Mesenchymal stem cell (in vitro differentiated cells and primary cell): ENCODE data around the gene CXADR.
A peak's percentile ranks its signal among the peaks of the same experiment; 100 is the strongest.
"Not testable (repeated sequence)": the region's sequence is repeated elsewhere in the genome, so short reads cannot be mapped to it uniquely, and the experiment has no call there.

Source experiments
- DNase-seq: peaks from one replicate; pipeline ENCODE4 v3.0.0-alpha.2; 2013
- H2AFZ ChIP-seq: one replicate; pipeline ENCODE4 v1.6.1; 2013; ENCODE audit warnings: low read depth, mild to moderate bottlenecking, control low read depth, inconsistent platforms, low read length, moderate library complexity
- H2AK5ac ChIP-seq: 2 replicates; pipeline ENCODE4 v1.6.1; 2013; ENCODE audit warnings: low read length, moderate library complexity, mild to moderate bottlenecking, inconsistent platforms; ENCODE audit not compliant: severe bottlenecking
- H2BK120ac ChIP-seq: one replicate; pipeline ENCODE4 v1.6.1; 2013; ENCODE audit warnings: low read depth, mild to moderate bottlenecking, inconsistent platforms, low read length, moderate library complexity
- H2BK12ac ChIP-seq, 2 experiments: one replicate each; pipeline ENCODE4 v1.6.1; 2013; ENCODE audit warnings: inconsistent platforms in 2 of 2, low read length in 2 of 2, mild to moderate bottlenecking in 2 of 2, moderate library complexity in 2 of 2, control low read depth in 1 of 2
- H2BK15ac ChIP-seq: one replicate; pipeline ENCODE4 v1.6.1; 2013; ENCODE audit warnings: mild to moderate bottlenecking, low read depth, inconsistent platforms; ENCODE audit not compliant: poor library complexity, severe bottlenecking
- H2BK5ac ChIP-seq: 2 replicates; pipeline ENCODE4 v1.6.1; 2013; ENCODE audit warnings: low read depth, mild to moderate bottlenecking, low read length, control low read depth, inconsistent platforms; ENCODE audit not compliant: poor library complexity, severe bottlenecking
- H3K14ac ChIP-seq, 2 experiments: one replicate each; pipeline ENCODE4 v1.6.1; 2013; ENCODE audit warnings: inconsistent platforms in 2 of 2, low read length in 2 of 2, control low read depth in 1 of 2, mild to moderate bottlenecking in 1 of 2, moderate library complexity in 1 of 2
- H3K18ac ChIP-seq, 2 experiments: one replicate each; pipeline ENCODE4 v1.6.1; 2013; ENCODE audit warnings: inconsistent platforms in 2 of 2, low read length in 2 of 2, control low read depth in 1 of 2, low read depth in 1 of 2, mild to moderate bottlenecking in 1 of 2
- H3K23ac ChIP-seq, 2 experiments: one replicate each; pipeline ENCODE4 v1.6.1; 2013; ENCODE audit warnings: inconsistent platforms in 2 of 2, low read length in 2 of 2, mild to moderate bottlenecking in 2 of 2, moderate library complexity in 2 of 2, control low read depth in 1 of 2
- H3K27ac ChIP-seq: 2 replicates; pipeline ENCODE4 v1.5.1; 2013; ENCODE audit warnings: mild to moderate bottlenecking, moderate library complexity, low read length, control low read depth, inconsistent platforms; ENCODE audit not compliant: poor library complexity, severe bottlenecking
- H3K27me3 ChIP-seq, 2 experiments: 2 replicates each; pipeline versions ENCODE4 v1.6.1 to v1.7.0; 2013; ENCODE audit warnings: low read length in 2 of 2, mild to moderate bottlenecking in 2 of 2, moderate library complexity in 2 of 2, control low read depth in 1 of 2, inconsistent platforms in 1 of 2; ENCODE audit not compliant: control insufficient read depth in 1 of 2, insufficient read depth in 1 of 2
- H3K36me3 ChIP-seq, 2 experiments: 2 replicates each; pipeline versions ENCODE4 v1.6.1 to v1.7.0; 2013; ENCODE audit warnings: low read length in 2 of 2, control low read depth in 1 of 2, inconsistent platforms in 1 of 2, low read depth in 1 of 2, mild to moderate bottlenecking in 1 of 2; ENCODE audit not compliant: insufficient read depth in 2 of 2, control insufficient read depth in 1 of 2
- H3K4ac ChIP-seq, 2 experiments: one replicate each; pipeline ENCODE4 v1.6.1; 2013; ENCODE audit warnings: inconsistent platforms in 2 of 2, low read length in 2 of 2, mild to moderate bottlenecking in 2 of 2, moderate library complexity in 2 of 2, control low read depth in 1 of 2, low read depth in 1 of 2
- H3K4me1 ChIP-seq: 2 replicates; pipeline ENCODE4 v1.6.1; 2013; ENCODE audit warnings: low read depth, low read length, control low read depth; ENCODE audit not compliant: control insufficient read depth, insufficient read depth
- H3K4me2 ChIP-seq: 2 replicates; pipeline ENCODE4 v1.6.1; 2013; ENCODE audit warnings: low read length, mild to moderate bottlenecking, inconsistent platforms; ENCODE audit not compliant: poor library complexity, severe bottlenecking
- H3K4me3 ChIP-seq, 2 experiments: 2 replicates each; pipeline versions ENCODE4 v1.5.1 to v1.7.0; 2013; ENCODE audit warnings: low read length in 2 of 2, mild to moderate bottlenecking in 2 of 2, control low read depth in 1 of 2, low read depth in 1 of 2; ENCODE audit not compliant: insufficient read depth in 1 of 2
- H3K79me1 ChIP-seq: replicated peaks from 2 replicates; pipeline ENCODE4 v1.6.1; 2013; ENCODE audit warnings: mild to moderate bottlenecking, control low read depth, low read length, inconsistent platforms; ENCODE audit not compliant: poor library complexity, severe bottlenecking
- H3K9ac ChIP-seq: 2 replicates; pipeline ENCODE4 v1.7.0; 2013; ENCODE audit warnings: mild to moderate bottlenecking, low read length, moderate library complexity
- H3K9me3 ChIP-seq: 2 replicates; pipeline ENCODE4 v1.7.0; 2013; ENCODE audit warnings: mild to moderate bottlenecking, low read length; ENCODE audit not compliant: control insufficient read depth
- H4K8ac ChIP-seq: one replicate; pipeline ENCODE4 v1.6.1; 2013; ENCODE audit warnings: inconsistent platforms, mild to moderate bottlenecking, low read length, moderate library complexity
- H4K91ac ChIP-seq: one replicate; pipeline ENCODE4 v1.6.1; 2013; ENCODE audit warnings: mild to moderate bottlenecking, low read length, inconsistent platforms
- WGBS: methylation state at CpG from one replicate; pipeline ENCODE4 v1.1.7; 2013; ENCODE audit warnings: mixed read lengths; 5-methylcytosine and 5-hydroxymethylcytosine counted together

The CXADR gene

DNA sequence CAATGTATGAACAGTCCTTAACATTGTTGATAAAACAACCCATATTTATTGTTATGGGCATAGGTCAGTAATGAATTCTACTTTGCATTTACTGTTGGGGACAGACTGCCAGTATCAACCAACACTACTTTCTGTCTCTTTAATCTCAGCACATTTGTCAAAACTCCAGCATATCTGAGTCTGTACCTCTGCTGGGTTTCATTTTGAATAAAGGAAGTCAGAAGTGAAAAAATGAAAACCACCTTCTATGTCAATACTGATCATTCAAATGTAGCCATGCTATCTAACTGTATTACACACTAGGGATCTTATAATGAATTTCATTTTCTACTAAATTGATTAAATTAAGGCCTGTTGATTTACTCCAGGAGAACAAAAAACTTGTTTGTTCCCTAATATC lies 24.2 kb upstream of the CXADR start:
- no peak overlapping the region for H3K4ac ChIP-seq
- no peak overlapping the region for H2BK120ac ChIP-seq
- H3K4me3 ChIP-seq, result no peak overlapping the region
- H3K23ac ChIP-seq, result no peak overlapping the region
- H2BK12ac ChIP-seq, result no peak overlapping the region
- H2AFZ ChIP-seq, result no peak overlapping the region
- no peak overlapping the region for H2AK5ac ChIP-seq
- H3K4me2 ChIP-seq, result no peak overlapping the region
- H3K4me1 ChIP-seq, result peaks cover 5% of the 10 kb centered on the region
- no peak overlapping the region for H2BK5ac ChIP-seq
- no peaks in the 10 kb centered on the region for H3K79me1 ChIP-seq
- H3K36me3 ChIP-seq, result no peaks in the 10 kb centered on the region
- no peaks in the 10 kb centered on the region for H3K27me3 ChIP-seq
- no peak overlapping the region for H3K9ac ChIP-seq
- no peaks in the 10 kb centered on the region for H3K9me3 ChIP-seq
- H3K27ac ChIP-seq, result no peak overlapping the region
- no peak for DNase-seq
- no peak overlapping the region for H4K8ac ChIP-seq
- H3K18ac ChIP-seq, result no peak overlapping the region
- H2BK15ac ChIP-seq, result no peak overlapping the region
- no peak overlapping the region for H4K91ac ChIP-seq
- H3K14ac ChIP-seq, result no peak overlapping the region

DNA sequence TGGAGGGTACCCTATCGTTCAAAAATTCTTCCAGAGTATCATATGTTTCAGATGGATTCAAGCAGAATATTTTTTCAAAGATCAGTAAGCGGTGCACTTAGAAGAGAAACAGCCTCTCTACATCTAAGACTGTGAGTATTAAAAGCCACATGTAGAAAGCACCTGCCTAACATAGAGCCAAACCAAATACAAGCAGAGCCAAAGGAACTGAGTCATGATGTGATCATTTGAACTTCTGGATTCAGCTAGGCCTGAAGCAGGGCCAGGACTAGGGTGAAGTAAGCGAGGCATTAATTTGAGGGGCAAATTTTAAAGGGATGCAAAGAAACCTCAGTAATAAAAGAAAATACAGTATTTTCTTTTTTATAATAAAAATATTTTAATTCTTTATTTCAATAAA lies 23.3 kb upstream of the CXADR start:
- not testable (repeated sequence) for H3K14ac ChIP-seq, H3K27ac ChIP-seq, H2BK5ac ChIP-seq, H3K23ac ChIP-seq, H2BK15ac ChIP-seq, H3K4me2 ChIP-seq, H2AK5ac ChIP-seq, H3K18ac ChIP-seq, H2AFZ ChIP-seq, H3K9ac ChIP-seq, H2BK12ac ChIP-seq, H4K8ac ChIP-seq, H4K91ac ChIP-seq, DNase-seq, H3K36me3 ChIP-seq, H3K27me3 ChIP-seq, H3K4me1 ChIP-seq, H3K4ac ChIP-seq, H2BK120ac ChIP-seq, H3K79me1 ChIP-seq, H3K9me3 ChIP-seq, H3K4me3 ChIP-seq
- no CpG with 5 or more reads among the region's 3 CpGs for WGBS

DNA sequence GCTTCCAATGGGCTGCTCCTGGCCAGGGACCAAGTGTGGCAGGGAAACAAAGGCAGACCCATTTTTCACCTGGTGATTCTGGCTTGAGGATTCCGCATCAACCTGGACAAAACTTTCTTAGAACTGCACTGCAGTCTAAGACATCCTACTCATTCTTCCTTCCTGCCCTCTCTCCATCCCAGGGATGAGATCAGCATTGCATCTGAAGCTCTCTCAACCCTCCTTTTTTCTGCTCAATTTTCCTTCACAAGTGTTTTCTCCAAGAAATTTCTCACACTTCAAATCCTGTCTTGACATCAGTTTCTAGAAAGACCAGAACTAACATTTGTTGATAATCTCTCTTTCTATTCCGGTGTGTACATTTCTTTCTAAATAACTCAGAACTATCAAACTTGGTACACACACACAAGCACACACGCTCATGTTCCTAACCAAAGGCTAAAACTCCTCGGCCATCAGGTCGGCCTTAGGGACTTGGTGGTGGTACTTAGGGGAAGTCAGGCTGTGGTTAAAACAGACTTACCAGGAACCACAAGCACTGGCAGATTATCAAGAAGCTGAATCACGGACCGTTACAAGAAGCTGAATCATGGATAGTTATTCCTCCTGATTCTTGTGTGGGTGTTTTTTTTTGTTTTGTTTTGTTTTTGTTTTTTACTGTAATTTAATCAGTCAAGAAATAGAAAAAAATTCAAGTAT lies 21.0 kb upstream of the CXADR start:
- Histone ChIP-seq H3K4me3 (peak overlapping the region in 1 of 2 experiments; percentile 12), H3K4ac (no peak overlapping the region), H3K9me3 (no peaks in the 10 kb centered on the region), H2BK15ac (no peak overlapping the region), H3K9ac (peak overlapping the region; percentile 67), H3K36me3 (no peaks in the 10 kb centered on the region), H4K91ac (no peak overlapping the region), H4K8ac (no peak overlapping the region), H3K14ac (no peak overlapping the region), H3K4me1 (peaks cover 5% of the 10 kb centered on the region), H3K27ac (peak overlapping the region; percentile 51), H3K23ac (no peak overlapping the region), H2BK120ac (no peak overlapping the region), H3K27me3 (no peaks in the 10 kb centered on the region), H2AFZ (no peak overlapping the region), H2BK5ac (no peak overlapping the region), H2AK5ac (no peak overlapping the region), H3K4me2 (no peak overlapping the region), H2BK12ac (no peak overlapping the region), H3K18ac (peak overlapping the region in 1 of 2 experiments; percentile 40), H3K79me1 (no peaks in the 10 kb centered on the region)
- 28% methylated on average over 7 of the region's 7 CpGs for WGBS
- DNase-seq, result peak; percentile 94

- Histone ChIP-seq H3K14ac (no peak overlapping the region), H3K27me3 (no peaks in the 10 kb centered on the region), H4K8ac (no peak overlapping the region), H2BK120ac (no peak overlapping the region), H3K4me2 (no peak overlapping the region), H3K4me3 (no peak overlapping the region), H3K9me3 (no peaks in the 10 kb centered on the region), H2BK5ac (no peak overlapping the region), H3K18ac (peak overlapping the region in 1 of 2 experiments; percentile 38), H2BK12ac (peak overlapping the region in 1 of 2 experiments; percentile 29), H3K9ac (peak overlapping the region; percentile 67), H2BK15ac (no peak overlapping the region), H2AK5ac (no peak overlapping the region), H3K27ac (peak overlapping the region; percentile 51), H4K91ac (no peak overlapping the region), H3K4me1 (peaks cover 5% of the 10 kb centered on the region), H3K79me1 (no peaks in the 10 kb centered on the region), H2AFZ (no peak overlapping the region), H3K23ac (no peak overlapping the region), H3K36me3 (no peaks in the 10 kb centered on the region), H3K4ac (no peak overlapping the region)
- 89% methylated on average over 4 of the region's 6 CpGs for WGBS
- no peak for DNase-seq
Measured at GRCh38 chr21:17492415-17493168, 20.3 kb upstream of the CXADR start.
